ENCODE results near the gene NAT9.

The NAT9 gene

DNA sequence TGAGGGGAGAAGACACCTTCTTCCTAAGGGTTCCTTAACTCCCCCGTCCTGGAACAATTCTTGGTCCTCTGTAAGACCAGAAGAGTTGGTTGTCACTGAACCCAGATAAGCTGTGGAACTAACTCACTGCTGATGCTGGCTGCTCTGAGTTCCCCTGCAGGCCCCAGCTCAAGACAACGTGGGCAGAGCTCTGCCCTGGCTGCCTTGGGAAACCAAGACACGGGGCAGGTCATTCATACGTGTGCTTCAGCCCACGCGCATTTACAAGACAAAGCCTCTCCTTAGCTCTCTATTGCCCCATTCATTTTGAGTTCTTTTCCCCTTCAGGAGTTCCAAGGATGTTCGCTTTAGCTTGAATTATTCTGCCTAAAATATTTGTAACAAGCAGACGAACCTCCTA lies 3.4 kb upstream of the NAT9 start:
- DNase-seq: no peak

DNA sequence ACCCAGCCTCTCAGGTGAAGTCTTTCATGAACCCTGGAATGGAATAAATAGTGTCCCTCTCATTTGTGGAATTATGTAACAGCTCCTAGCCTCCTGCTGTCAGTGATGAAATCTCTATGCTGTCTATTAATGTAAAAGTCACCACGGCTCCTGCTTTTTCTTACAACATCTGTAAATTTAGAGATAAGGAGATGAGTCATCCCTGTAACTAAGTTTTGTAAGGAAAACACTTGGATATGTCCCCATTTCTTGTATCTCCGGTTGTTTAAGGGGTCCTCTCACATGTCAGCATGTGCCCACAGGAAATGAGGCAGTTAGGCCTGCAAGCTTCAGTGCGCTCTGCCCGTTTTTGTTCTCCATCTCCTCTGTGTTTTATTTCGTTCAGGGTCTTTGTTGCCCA lies 2.8 kb upstream of the NAT9 start:
- peak; percentile 84 to 89 for DNase-seq

- DNase-seq: peak; percentile 81 to 83
These were observed 1.9 kb upstream of the NAT9 start for GRCh38 chr17:74777901-74778515.

GRCh38 chr17:74776990-74777389 lies 845 bp upstream of the NAT9 start:
- DNase-seq: no peak

DNA sequence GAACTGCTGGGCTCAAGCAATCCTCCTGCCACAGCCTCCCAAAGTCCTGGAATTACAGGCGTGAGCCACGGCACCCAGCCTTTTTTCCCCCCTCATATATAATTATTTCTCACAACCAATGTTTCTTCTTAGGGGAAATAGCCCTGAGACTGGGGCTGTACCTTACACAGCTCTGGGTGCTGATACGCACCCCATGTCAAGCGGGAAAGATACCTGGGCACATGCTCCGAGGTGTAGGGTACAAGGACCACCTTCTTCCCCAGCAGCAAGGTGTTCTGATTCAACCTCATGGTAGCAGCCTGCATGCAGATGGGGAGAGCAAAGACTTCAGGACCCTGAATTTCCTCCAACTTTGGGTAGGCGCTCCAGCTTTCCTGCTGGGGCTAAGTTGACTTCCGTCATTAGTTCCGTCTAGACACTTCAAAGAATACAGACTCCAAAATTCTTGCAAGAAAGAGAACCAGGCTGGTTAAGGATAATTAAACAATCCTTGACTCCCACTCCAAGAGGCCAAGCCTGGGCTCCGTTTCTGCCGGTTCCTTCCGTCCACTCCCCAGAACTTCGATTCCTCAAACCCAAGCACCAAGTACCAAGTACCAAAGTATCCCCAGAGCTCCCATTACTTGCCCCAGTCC lies 619 bp downstream of the NAT9 start:
- DNase-seq: peak in 1 of 2 experiments; percentile 14

- no peak for DNase-seq
These were observed 2.3 kb downstream of the NAT9 start for GRCh38 chr17:74773871-74774286.

DNA sequence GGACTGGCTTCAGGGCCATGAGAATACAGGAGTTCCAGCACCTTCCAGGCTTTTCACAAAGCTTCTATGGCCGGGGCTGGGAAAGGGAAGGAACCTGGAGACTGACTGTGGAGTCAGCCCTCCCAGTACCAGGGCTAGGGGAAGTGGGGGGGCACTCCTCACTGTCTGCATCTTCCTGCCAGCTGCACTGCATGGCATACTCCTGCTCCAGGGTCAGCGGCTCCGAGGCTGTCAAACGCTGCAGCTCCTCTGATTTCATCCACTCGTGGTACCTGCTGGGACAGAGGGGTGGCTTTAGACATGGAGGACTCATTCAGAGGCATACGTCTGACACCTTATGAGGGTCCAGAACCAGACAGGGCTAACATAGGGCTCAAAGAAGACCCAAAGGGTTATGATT lies 2.7 kb downstream of the NAT9 start:
- DNase-seq: no peak

DNA sequence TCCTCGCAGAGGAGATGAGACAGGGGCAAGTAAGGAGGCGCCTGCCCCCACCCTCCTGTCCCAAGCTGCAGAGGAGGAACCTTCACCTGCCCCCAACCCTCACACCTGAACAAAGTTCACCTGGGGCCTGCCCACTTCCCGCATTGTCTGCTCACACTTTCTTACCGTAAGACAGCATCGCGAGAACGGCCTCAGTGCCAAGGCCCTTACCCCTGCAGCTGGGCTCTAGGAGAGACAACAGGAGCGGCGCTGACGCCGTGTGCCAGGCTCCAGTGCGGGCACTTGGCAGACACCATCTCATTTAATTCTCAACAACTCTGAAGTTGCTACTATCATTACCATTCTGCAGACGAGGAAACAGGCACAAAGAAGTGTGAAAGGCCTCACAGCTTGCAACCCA lies 4.1 kb downstream of the NAT9 start:
- no peak for DNase-seq

GRCh38 chr17:74771319-74771914 lies 4.7 kb downstream of the NAT9 start:
- no peak for DNase-seq

- DNase-seq: peak; percentile 21 to 34
These were observed 5.4 kb downstream of the NAT9 start for GRCh38 chr17:74770498-74771318.

GRCh38 chr17:74769856-74770497 lies 6.2 kb downstream of the NAT9 start:
- DNase-seq: no peak

DNA sequence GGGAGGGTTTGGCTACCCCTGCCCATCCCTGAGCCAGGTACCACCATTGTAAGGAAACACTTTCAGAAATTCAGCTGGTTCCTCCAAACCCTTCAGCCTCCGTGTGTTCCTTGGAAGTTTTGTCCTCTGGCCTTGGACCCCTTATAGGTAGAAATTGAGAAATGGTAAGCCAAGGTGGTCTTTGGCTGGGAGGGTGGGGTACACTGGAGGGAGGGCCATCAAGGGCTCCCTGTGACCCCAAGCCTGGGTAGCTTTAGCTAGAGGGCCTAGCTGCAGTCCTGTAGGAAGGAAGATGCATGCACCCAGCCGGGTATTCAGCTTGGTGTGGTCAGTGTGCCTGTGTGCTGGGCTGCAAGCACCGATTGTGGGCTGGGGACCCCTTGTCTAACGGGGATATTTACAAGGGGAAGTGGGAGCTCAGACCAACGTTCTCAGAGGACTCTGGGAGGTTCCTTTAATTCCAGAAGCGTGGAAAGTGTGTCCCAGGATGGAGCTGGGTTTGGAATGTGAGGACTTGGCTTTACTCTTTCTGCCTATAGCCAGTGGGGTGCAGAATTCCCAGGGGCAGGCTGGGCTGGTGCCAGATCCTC lies 6.8 kb downstream of the NAT9 start:
- no peak for DNase-seq

DNA sequence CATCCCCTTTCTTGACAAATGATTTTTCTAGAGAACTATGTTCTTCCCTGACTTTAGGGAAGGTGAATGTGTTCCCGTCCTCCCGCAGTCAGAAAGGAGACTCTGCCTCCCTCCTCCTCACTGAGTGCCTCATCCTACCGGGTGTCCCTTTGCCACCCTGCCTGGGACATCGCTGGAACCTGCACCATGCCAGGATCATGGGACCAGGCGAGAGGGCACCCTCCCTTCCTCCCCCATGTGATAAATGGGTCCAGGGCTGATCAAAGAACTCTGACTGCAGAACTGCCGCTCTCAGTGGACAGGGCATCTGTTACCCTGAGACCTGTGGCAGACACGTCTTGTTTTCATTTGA lies 7.4 kb downstream of the NAT9 start:
- DNase-seq: no peak

DNA sequence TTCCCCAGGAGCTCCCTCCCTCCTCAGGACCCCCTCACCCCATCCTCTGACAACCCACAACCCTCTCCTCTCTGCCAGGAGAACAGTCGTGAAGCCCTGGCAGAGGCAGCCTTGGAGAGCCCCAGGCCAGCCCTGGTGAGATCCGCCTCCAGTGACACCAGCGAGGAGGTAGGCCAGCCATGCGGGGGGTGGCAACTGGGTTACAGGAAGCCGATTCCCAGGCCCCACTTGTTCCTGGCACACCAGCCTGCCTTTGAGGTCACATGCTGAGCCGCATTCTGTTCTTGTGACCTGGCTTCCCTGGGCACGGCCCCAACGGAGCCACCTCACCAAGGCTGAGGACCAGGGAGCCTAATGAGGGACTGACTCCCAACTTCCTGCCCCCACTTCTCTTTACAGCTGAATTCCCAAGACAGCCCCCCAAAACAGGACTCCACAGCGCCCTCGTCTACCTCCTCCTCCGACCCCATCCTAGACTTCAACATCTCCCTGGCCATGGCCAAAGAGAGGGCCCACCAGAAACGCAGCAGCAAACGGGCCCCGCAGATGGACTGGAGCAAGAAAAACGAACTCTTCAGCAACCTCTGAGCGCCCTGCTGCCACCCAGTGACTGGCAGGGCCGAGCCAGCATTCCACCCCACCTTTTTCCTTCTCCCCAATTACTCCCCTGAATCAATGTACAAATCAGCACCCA lies 7.9 kb downstream of the NAT9 start:
- DNase-seq: no peak

DNA sequence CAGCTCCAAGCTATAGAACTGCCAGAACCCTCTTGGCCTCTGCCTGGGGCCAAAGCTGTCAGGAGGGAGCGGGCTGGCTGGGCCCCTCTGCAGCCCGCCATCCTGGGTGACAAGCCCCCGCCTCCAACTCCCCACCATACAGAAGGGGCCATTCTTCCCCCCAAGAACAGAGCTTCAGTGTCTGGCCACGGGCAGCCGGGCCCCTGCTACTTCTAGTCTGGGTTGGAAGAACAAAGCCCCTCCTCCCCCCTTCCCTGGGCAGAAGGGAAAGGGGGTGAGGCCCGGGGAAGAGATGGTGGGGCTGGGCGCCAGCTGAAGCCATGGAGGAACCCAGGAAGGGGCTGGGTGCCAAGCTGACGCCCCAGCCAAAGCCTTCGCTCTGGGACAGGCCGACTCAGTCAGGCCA lies 9.0 kb downstream of the NAT9 start:
- DNase-seq: no peak

- DNase-seq: no peak
These were observed 9.7 kb downstream of the NAT9 start for GRCh38 chr17:74766413-74766812.

DNA sequence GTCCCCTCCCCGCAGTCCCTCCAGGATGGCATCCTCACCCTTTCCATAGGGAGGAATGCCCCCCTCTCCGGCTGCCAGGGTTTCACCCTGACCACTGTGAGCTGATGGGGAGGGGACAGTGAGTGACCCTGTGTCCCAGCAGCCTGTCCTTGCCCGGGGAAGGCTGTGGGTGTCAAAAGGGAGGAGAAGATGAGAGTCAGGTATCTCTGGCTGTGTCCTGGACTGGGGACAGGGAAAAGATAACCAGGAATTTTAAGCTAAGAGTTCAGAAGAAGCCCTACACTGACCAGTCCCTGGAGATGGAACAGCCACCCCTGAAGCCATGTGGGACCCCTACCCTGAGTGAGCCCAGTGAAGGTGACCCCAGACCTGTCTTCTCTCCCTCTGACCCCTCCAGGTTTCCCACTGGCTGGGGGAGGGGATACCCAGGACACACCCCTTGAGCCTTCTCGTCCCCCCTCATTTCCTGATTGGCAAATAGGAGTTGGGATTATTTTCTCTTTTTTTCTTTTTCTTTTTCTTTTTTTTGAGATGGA lies 11.3 kb downstream of the NAT9 start:
- DNase-seq: no peak

- DNase-seq: no peak
These were observed 12.4 kb downstream of the NAT9 start for GRCh38 chr17:74763565-74764387.

GRCh38 chr17:74761931-74762330 lies 14.2 kb downstream of the NAT9 start:
- DNase-seq: no peak

DNA sequence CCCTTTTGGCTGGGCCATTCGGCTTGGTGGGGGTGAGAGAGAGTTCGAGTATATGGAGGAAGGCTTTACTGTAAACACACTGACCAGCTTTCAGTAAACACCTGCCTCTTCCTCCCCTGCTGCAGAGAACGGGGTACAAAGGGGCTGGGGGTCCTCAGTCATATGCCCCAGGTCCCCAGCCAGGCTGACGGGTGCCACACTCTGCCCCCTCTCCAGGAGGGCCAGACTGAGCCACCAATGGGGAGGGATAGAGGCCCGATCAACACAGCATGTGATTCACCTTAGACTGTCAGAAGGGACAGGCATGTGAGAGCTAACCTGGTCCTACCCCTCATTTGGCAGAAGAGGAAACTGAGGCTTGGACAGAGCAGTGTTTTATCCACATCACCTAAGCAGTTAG lies 14.7 kb downstream of the NAT9 start:
- DNase-seq: no peak
